Sigmoid colon (tissue), 7 donors: ENCODE measurements around the gene USP27X. TPM values are rescaled to one million over a fixed set of nuclear protein-coding genes. Genes with fewer than 3 reads are reported as not detected.

ENCODE experiments used
- DNase-seq: peaks from one replicate; pipeline ENCODE4 v3.0.0-alpha.2; 2019
- H3K27ac ChIP-seq, 4 donors: fragments of 200-600 bp; sonication (generic); one replicate each; pipeline ENCODE4 v1.5.1; 2016 to 2019; ENCODE audit warnings: mild to moderate bottlenecking in 1 of 4
- H3K27me3 ChIP-seq, 3 donors: fragments of 200-600 bp; sonication (generic); one replicate each; pipeline ENCODE4 v1.5.1; 2019; ENCODE audit warnings: mild to moderate bottlenecking in 1 of 3
- H3K36me3 ChIP-seq, 4 donors: fragments of 200-600 bp; sonication (generic); one replicate each; pipeline ENCODE4 v1.5.1; 2016 to 2019
- H3K4me1 ChIP-seq, 4 donors: fragments of 200-600 bp; sonication (generic); one replicate each; pipeline ENCODE4 v1.5.1; 2017 to 2019
- H3K4me3 ChIP-seq, 4 donors: fragments of 200-600 bp; sonication (generic); one replicate each; pipeline ENCODE4 v1.5.1; 2017 to 2019; ENCODE audit warnings: mild to moderate bottlenecking in 2 of 4, moderate library complexity in 1 of 4
- H3K9me3 ChIP-seq, 4 donors: fragments of 200-600 bp in 3 of 4; sonication (generic) in 3 of 4; one replicate each; pipeline versions ENCODE4 v1.5.1 to v1.6.1; 2013 to 2019
- EP300 ChIP-seq, 4 donors: sonication (generic); formaldehyde crosslinking; IDR thresholded peaks; one replicate each; pipeline ENCODE4 v1.6.1; 2017; ENCODE audit warnings: antibody characterized with exemption in 4 of 4
- POLR2A ChIP-seq, 2 donors: fragments of 450-650 bp; IDR thresholded peaks; one replicate each; pipeline ENCODE4 v1.6.1; 2016; ENCODE audit warnings: antibody characterized with exemption in 2 of 2, mild to moderate bottlenecking in 2 of 2, moderate library complexity in 2 of 2
- POLR2AphosphoS5 ChIP-seq, 4 donors: sonication (generic); formaldehyde crosslinking; IDR thresholded peaks; one replicate each; pipeline ENCODE4 v1.6.1; 2017; ENCODE audit warnings: antibody characterized with exemption in 4 of 4
- WGBS, 2 donors: extraction: QIAGEN DNeasy Blood & Tissue Kit; methylation state at CpG; one replicate each; pipeline ENCODE4 v1.1.7; 2013; 5-methylcytosine and 5-hydroxymethylcytosine counted together
- intact Hi-C: fragments of 100-400 bp; cut with DNase I; formaldehyde crosslinking; loops from one replicate; pipeline ENCODE4 v1.15.1; 2023
- polyA plus RNA-seq, 3 donors: library from polyadenylated mRNA; stranded (reverse); fragments of 200-250 nt; gene quantifications; one replicate each; pipeline ENCODE4 v1.2.3, GENCODE V29; 2013
- total RNA-seq, 4 donors: library from RNA; depleted of rRNA; stranded (reverse); fragments of >200 nt; gene quantifications; one replicate each; pipeline ENCODE4 v1.1.0, GENCODE V29; 2016
- TF ChIP-seq, protein P1 (sequence below), 4 experiments: fragments of 450-650 bp in 3 of 4; fragments of 200-600 bp in 1 of 4; IDR thresholded peaks; one replicate each; pipeline ENCODE4 v1.5.1; 2016 to 2019; ENCODE audit warnings: antibody characterized with exemption in 4 of 4, mild to moderate bottlenecking in 3 of 4, moderate library complexity in 2 of 4
- donor health status: healthy with polysubstance abuse.
- donor health status: Bipolar disorder and iron deficiency.
- donor health status: healthy.

USP27X gene
- total RNA-seq (1 to 10 TPM; 1.6 to 5.4 (median 2.9) TPM), polyA plus RNA-seq (1 to 10 TPM in 2 of 3 donors, under 1 TPM in 1; 0.60 to 1.8 (median 1.2) TPM)

GRCh38 chrX:49878834-49879655 is at the start of gene USP27X:
TSS of gene USP27X (plus strand) at chrX:49879484. CDS start at chrX:49880308, 824 bp downstream.
- intact Hi-C loops = loop anchor here (2.0 to 10.0 kb wide), 2 partner anchors 44 to 594 kb away; partner anchors contain the start of gene CLCN5
- 1% methylated on average over 60 of the region's 60 CpGs for WGBS, 2 donors

GRCh38 chrX:49838374-49838773 is 40.9 kb upstream of the USP27X start:
- TF ChIP-seq POLR2AphosphoS5 (IDR thresholded peaks at IDR 0.05) (no peak), POLR2A (IDR thresholded peaks at IDR 0.05) (no peak), EP300 (IDR thresholded peaks at IDR 0.05) (no peak)
- TF ChIP-seq, protein P1, sequence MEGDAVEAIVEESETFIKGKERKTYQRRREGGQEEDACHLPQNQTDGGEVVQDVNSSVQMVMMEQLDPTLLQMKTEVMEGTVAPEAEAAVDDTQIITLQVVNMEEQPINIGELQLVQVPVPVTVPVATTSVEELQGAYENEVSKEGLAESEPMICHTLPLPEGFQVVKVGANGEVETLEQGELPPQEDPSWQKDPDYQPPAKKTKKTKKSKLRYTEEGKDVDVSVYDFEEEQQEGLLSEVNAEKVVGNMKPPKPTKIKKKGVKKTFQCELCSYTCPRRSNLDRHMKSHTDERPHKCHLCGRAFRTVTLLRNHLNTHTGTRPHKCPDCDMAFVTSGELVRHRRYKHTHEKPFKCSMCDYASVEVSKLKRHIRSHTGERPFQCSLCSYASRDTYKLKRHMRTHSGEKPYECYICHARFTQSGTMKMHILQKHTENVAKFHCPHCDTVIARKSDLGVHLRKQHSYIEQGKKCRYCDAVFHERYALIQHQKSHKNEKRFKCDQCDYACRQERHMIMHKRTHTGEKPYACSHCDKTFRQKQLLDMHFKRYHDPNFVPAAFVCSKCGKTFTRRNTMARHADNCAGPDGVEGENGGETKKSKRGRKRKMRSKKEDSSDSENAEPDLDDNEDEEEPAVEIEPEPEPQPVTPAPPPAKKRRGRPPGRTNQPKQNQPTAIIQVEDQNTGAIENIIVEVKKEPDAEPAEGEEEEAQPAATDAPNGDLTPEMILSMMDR (IDR thresholded peaks at IDR 0.05) = peak; percentile 14 to 43 (median 28)
- Histone ChIP-seq H3K4me3 (no peak overlapping the region), H3K27me3 (no peaks in the 10 kb centered on the region), H3K36me3 (no peaks in the 10 kb centered on the region), H3K27ac (no peak overlapping the region), H3K9me3 (no peaks in the 10 kb centered on the region), H3K4me1 (no peaks in the 10 kb centered on the region)
- intact Hi-C loops = loop anchor here (10.0 kb wide), 1 partner anchor 74 kb away; no protein-coding TSS in a partner anchor
- no peak for DNase-seq
- WGBS, 2 donors = 15 to 35% methylated on average over 8 of the region's 8 CpGs

More at GRCh38 chrX:49878834-49879655, at the start of gene USP27X:
- Histone ChIP-seq H3K27ac (peak within 1 kb of the TSS; percentile 86 to 87 (median 86)), H3K4me3 (peak within 1 kb of the TSS; percentile 52 to 67 (median 63)), H3K4me1 (peaks cover 0 to 27% (median 20%) of the 10 kb centered on the region in 4 donors), H3K9me3 (no peaks in the 10 kb centered on the region), H3K36me3 (no peaks in the 10 kb centered on the region), H3K27me3 (no peaks in the 10 kb centered on the region)
- TF ChIP-seq POLR2A (IDR thresholded peaks at IDR 0.05) (peak; percentile 5 to 35), POLR2AphosphoS5 (IDR thresholded peaks at IDR 0.05) (peak; percentile 10 to 53 (median 23)), EP300 (IDR thresholded peaks at IDR 0.05) (no peak)
- TF ChIP-seq, protein P1 (IDR thresholded peaks at IDR 0.05) = peak; percentile 25 to 53 (median 40)
- DNase-seq = peak; percentile 90

DNA sequence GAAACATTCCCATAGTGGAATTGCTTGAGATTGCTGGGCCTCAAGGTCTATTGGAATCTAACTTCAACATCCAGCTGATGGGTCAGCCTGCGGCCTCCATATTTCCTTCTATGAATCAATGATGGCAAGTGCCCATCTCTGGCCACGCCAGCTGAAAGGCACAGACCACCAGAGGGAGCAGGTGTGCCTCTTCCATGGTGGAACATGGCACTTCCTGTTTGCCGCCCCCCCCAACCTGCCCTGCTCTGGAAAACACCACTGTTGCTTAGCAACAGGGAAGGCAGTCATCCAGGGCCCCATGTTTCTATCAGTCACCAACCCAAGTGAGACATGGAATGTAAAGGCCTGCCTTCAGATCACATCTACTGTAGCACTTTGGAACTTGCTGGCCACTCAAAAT is 38.6 kb upstream of the USP27X start:
- Histone ChIP-seq H3K27me3 (no peaks in the 10 kb centered on the region), H3K4me1 (no peaks in the 10 kb centered on the region), H3K4me3 (no peak overlapping the region), H3K36me3 (no peaks in the 10 kb centered on the region), H3K9me3 (no peaks in the 10 kb centered on the region), H3K27ac (no peak overlapping the region)
- no peak for TF ChIP-seq POLR2AphosphoS5 (IDR thresholded peaks at IDR 0.05)
- TF ChIP-seq, protein P1 (IDR thresholded peaks at IDR 0.05) = peak in 1 of 4 experiments; percentile 9
- intact Hi-C loops = no loop called here
- 35 to 45% methylated on average over 3 of the region's 3 CpGs for WGBS, 2 donors
- DNase-seq = no peak

DNA sequence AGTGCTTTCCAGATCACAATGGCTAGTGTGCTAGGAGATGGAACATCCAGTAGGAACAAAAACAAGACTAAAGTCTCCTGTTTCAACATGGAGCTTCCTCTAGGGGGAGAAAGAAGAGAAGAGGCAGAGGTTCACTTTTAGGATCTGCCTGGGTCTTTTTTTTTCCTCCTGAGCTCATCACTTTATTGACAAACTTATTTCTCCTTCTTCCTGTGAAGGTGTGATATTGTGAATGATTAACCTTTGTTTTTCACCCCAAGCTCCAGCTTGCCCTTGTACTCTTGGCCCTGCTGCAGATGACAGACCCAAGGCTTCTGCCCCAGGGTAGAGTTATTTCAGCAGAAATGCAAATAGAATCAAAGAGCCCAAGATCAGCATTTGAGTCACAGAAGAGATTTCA is 36.7 kb upstream of the USP27X start:
- no peaks in the 10 kb centered on the region for H3K4me1 ChIP-seq
- intact Hi-C loops = no loop called here
- TF ChIP-seq, protein P1 (IDR thresholded peaks at IDR 0.05) = no peak

More for the DNA sequence above, 36.7 kb upstream of the USP27X start:
- no peaks in the 10 kb centered on the region for H3K36me3 ChIP-seq
- no peak overlapping the region for H3K4me3 ChIP-seq
- no peaks in the 10 kb centered on the region for H3K9me3 ChIP-seq
- no peak overlapping the region for H3K27ac ChIP-seq
- H3K27me3 ChIP-seq = no peaks in the 10 kb centered on the region
- no peak for DNase-seq
